ENCODE measurements around the gene FXYD6. TPM values are rescaled to one million over a fixed set of nuclear protein-coding genes. Genes with fewer than 3 reads are reported as not detected.

FXYD6 gene
- total RNA-seq, 2 experiments from 2014 or later: not detected

- ATAC-seq: no peak
- POLR2A ChIA-PET: interaction anchor here (0.6 kb wide), 1 partner anchor 12 kb away, joined by 3 read pairs; no protein-coding TSS in a partner anchor
These were observed 6.1 kb downstream of the FXYD6 start for GRCh38 chr11:117870103-117870952.

GRCh38 chr11:117869604-117870003 lies 6.9 kb downstream of the FXYD6 start:
- ATAC-seq (no peak), DNase-seq (no peak)
- TF ChIP-seq CTCF (IDR thresholded peaks at IDR 0.05): no peak
- H3K36me3 Mint-ChIP-seq (ENCODE audit: low read depth): no peaks in the 10 kb centered on the region
- ChIA-PET CTCF (no interaction called here), POLR2A (no interaction called here)
- no peak overlapping the region for H3K27ac Mint-ChIP-seq
- peaks cover 14% of the 10 kb centered on the region for H3K27me3 Mint-ChIP-seq
- no peaks in the 10 kb centered on the region for H3K9me3 Mint-ChIP-seq
- peaks cover 2% of the 10 kb centered on the region for H3K4me1 Mint-ChIP-seq (ENCODE audit: low read depth)
- H3K4me3 Mint-ChIP-seq: no peak overlapping the region
- intact Hi-C loops (cut with micrococcal nuclease): no loop called here

More at GRCh38 chr11:117870103-117870952, 6.1 kb downstream of the FXYD6 start:
- TF ChIP-seq CTCF (IDR thresholded peaks at IDR 0.05): no peak
- H3K27ac Mint-ChIP-seq: no peak overlapping the region
- H3K4me1 Mint-ChIP-seq (ENCODE audit: low read depth): peaks cover 7% of the 10 kb centered on the region
- H3K4me3 Mint-ChIP-seq: no peak overlapping the region
- CTCF ChIA-PET: interaction anchor here (0.7 kb wide), 1 partner anchor 76 kb away, joined by 3 read pairs; no protein-coding TSS in a partner anchor
- H3K36me3 Mint-ChIP-seq (ENCODE audit: low read depth): no peaks in the 10 kb centered on the region
- no peak for DNase-seq
- H3K9me3 Mint-ChIP-seq: no peaks in the 10 kb centered on the region
- intact Hi-C loops (cut with micrococcal nuclease): no loop called here
- H3K27me3 Mint-ChIP-seq: peaks cover 20% of the 10 kb centered on the region

DNA sequence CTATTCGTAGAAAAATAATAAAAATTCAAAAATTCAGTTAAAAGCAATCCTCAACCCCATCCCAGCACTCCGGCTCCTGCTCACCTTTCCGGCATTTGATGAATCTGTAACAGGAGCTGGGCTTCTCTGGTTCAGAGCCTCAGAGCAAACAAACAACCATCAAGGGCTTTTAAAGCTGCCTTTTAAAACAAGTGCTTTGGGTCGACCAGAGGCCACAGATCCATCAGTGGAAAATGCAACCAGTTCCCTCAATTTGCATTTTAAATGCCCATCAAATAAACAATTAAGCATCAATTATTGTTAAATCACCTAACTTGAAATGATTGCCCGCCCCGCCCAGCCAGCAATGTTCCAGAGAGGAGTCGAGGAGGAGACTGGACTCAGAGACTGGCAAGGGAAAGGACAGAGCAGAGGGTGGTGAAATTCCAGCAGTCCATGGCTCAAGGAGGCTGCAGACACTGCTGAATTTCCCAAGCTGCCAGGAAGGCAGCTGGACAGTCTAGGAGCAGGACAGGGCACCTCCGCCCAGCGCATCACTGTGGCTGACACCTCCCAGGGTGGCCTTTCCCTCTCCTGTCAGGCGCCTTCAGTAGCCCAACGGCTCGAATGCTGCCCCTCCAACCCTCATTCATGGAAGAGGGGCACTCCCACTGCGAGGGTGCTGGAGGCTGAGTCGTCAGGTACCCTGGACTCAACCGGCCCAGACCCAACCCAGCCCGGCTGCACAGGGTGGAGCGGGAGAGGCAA lies 7.5 kb downstream of the FXYD6 start:
- DNase-seq: no peak
- H3K36me3 Mint-ChIP-seq (ENCODE audit: low read depth): no peaks in the 10 kb centered on the region
- ATAC-seq: no peak
- intact Hi-C loops (cut with micrococcal nuclease): no loop called here
- peaks cover 10% of the 10 kb centered on the region for H3K27me3 Mint-ChIP-seq
- no peaks in the 10 kb centered on the region for H3K9me3 Mint-ChIP-seq
- no peak for TF ChIP-seq CTCF (IDR thresholded peaks at IDR 0.05)
- no peak overlapping the region for H3K4me3 Mint-ChIP-seq
- ChIA-PET POLR2A (no interaction called here), CTCF (interaction anchor here (0.9 to 1.2 kb wide), 2 partner anchors 24 to 78 kb away, joined by 3 read pairs; no protein-coding TSS in a partner anchor)
- peaks cover 2% of the 10 kb centered on the region for H3K4me1 Mint-ChIP-seq (ENCODE audit: low read depth)
- H3K27ac Mint-ChIP-seq: no peak overlapping the region

DNA sequence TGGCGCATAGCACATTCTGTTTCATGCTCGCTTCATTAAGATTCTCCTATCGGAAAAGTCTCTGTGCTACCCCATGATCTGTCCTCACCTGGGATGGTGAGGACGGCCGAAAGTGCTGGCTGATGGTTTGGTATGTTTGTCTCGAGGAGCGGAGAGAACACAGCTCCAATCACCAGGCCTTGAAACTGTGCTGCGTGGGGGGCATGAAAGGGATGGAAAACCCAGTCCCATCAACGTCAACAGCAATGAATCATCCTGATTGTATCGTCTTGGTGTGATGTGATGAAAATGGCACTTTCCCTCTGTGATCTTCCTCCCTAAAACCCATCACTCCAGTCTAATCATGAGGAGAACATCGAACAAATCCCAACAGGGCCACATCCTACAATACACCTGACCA lies 8.4 kb downstream of the FXYD6 start:
- Mint-ChIP-seq H3K27ac (no peak overlapping the region), H3K4me1 (ENCODE audit: low read depth) (peaks cover under 1% of the 10 kb centered on the region), H3K4me3 (no peak overlapping the region), H3K9me3 (no peaks in the 10 kb centered on the region), H3K27me3 (peaks cover 7% of the 10 kb centered on the region), H3K36me3 (ENCODE audit: low read depth) (no peaks in the 10 kb centered on the region)
- ATAC-seq (no peak), DNase-seq (no peak)
- TF ChIP-seq CTCF (IDR thresholded peaks at IDR 0.05): no peak
- intact Hi-C loops (cut with micrococcal nuclease): no loop called here
- CTCF ChIA-PET: interaction anchor here (1.2 to 2.4 kb wide), 2 partner anchors 24 to 79 kb away, joined by 3 to 10 read pairs; no protein-coding TSS in a partner anchor
- POLR2A ChIA-PET: no interaction called here

Data from activated CD8-positive, alpha-beta T cell treated with anti-CD3 and anti-CD28 coated beads for 36 hours (primary cell).